HG02759 (cell line): ENCODE measurements around the gene YARS1.

Experiments used
- ATAC-seq: cut with Tn5 transposase; IDR thresholded peaks from one replicate; pipeline ENCODE4 v1.9.1; 2021; ENCODE audit warnings: mild to moderate bottlenecking, moderate library complexity; ENCODE audit not compliant: unreplicated experiment

Gene YARS1

DNA sequence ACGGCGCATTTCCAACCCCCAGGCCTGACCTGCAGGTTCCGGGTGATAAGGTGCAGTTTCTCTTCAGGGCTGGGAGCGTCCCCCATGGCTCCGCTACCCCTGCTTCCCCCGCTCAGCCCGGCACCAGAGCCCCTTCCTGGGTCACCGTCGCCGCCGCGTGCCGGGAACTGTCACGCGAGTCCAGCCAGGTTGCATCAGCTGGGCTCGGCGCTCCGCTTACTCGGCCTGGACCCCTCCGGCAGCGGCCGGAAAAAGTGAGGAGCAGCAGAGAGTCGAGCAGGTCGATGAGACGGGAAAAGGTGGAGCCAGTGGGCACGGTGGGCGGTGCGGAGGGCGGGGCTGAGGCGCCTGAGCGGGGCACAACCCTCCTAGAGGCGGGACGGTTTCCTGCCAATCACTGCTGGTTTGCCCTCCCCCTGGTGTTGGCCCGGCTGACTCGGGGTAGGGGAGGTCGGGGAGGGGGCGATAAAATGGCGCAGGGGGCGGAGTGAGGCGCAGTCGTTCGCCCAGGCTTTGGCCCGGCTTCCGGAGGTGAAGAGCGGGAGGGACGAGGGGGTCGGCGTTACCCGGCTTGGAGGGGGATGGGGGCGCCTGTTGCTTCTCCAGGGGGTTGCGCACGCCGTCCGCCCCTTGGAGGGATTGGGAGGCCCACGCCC, at the start of gene YARS1, which contains the start of gene S100PBP:
Gene YARS1, minus strand, starts transcription at position 200 of the 656 bp plus-strand sequence. Its CDS starts 114 bp downstream, at position 86.
Gene S100PBP, plus strand, starts transcription at position 495 of the 656 bp plus-strand sequence. CDS start 8,447 bp downstream, outside the sequence.
- ATAC-seq: peak; percentile 87

DNA sequence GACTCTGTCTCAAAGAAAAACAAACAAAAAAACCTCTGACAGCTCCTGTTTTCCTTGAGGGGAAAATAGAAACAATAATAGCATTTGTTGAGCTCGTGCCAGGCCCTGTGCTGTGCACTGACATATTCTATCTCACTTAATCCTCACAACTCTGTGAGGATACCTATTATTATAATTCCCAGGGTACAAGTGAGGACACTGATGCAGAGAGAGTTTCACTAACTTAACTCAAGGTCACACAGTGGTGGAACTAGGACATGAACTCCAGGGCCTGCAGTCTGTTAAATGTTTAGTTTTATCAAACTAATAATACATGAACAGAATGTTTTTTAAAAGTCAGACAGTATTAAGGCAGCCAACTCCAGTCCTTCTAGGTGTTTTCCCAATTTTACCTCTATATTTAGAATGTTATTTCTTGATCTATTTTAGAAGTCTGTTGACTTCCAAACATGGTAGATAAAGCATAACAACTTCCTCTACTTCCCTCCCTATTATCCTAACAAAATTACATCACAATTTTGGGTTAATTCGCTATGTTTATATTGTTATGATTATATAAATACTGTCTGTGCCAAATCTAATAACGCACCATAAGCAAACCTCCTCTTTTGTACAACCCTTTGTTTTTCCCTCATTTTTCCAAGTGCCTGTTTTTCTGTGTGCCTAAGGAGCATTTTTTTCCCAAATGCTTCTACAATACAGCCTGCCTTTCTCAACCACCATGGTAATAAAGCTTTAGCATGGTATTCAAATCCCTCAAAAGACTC, 48.7 kb upstream of the YARS1 start:
- ATAC-seq: no peak

DNA sequence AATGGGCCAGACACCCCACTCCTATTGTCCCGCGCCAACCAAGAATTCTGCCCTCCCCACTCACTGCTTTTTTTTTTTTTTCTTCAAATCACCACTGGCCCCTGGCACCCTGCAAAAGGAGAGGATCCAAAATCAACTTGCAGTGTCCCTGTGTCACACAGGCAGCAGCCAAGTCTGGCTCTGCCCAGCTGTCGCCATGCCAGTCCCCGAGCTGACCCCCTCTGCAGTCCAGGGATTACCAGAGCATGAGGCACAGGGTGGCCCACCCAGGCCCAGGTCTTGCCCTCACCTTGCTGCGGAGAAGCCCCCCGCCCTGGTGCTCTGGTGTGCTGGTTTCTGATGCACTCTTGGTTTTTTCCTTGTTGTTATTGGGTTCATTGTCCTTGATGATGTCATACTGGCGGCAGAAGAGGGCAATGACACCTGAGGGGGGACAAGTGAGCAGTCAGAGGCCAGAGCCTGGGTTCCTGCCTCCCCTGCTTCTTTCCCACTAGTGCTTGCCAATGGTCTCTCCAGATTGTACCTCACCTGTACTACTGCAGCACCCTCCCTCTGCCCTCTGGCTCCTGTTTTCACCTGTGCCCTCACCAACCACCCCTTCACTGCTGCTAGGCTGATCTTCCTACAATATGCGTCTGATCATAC, 47.3 kb upstream of the YARS1 start:
- ATAC-seq: no peak

DNA sequence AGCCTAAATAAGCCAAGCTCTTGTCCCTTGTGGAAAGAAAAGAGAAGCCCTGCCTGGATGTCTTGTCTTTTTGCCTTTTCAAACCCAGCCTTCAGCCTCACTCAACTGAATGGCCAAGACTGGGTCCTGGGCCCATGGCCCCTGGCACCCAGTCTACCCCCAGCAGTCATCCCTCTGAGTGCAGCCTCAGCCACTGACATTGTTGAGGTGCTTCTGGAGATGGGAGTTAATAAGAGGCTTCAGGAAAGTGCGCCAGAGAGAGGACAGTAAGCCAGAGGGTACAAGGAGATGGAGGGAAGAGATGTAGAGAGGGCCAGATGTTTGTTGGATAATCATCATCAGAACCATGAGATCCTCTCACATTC, 46.7 kb upstream of the YARS1 start:
- ATAC-seq: no peak

DNA sequence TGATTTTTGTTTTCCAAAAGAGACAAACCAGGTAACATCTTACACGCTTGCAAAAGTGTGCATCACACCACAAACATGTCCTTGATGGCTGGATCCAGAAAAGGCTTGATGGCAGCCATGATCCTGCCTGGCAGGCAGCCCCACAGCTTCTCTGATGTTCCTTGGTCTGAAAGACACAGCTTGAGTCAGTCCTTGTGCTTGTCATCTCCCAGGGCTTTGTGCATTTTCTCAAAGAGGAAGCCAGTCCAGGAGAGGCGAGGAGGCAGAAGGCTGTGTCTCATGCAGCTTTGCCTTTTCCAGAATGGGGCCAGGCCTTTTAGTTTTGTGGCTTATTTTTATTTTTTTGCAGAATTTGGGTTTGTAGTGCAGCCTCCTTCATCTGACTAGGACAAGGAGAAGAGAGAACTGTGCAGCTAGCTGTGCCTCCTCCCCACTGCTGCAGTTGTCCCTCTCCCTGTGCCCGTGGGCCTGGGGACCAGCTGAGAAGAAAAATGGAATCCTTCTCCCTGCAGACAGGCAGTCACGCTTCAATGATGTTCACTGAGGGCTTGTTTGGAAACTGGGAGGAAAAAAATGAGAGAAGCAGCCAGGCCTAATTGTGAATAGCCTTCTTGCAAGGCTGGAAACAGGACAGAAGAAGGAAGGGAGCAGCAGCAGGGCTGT, 46.2 kb upstream of the YARS1 start:
- ATAC-seq: no peak

DNA sequence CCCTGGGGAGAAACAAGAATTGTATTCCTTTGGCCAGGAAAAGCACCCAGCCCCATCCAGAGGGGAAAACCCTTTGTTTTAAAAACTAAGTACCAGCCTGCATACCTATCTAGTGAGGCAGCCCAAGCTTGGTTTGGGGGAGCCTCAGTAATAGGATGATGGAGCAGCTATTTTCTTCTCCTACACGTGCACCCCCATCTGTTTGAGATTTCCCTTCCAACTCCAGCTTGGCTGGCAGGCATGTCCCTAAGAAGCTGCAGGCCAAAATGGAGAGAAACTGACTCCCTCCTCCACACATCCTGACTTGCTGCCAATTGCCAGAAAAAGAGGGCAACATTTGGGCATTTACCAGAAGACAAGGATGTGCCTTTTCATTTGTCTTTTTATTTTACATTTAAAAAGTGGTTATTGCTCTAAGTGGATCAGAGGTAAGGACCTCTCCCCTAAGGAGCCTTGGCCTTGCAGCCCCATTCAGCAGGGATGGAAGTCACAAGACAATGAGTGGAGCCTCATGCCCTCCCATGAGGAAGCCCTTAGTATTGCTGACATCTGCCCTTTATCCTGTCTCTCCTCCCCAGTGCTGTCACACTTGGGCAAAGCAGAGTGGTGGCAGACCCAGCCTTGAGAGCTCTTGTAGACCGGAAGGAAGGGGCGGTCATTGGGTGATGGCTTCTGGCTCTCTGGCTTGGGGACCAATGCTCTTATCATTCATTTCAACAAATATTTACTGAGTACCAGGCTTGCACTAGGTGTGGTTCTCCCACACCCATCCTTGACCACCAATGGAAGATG, 44.9 kb upstream of the YARS1 start:
- no peak for ATAC-seq

DNA sequence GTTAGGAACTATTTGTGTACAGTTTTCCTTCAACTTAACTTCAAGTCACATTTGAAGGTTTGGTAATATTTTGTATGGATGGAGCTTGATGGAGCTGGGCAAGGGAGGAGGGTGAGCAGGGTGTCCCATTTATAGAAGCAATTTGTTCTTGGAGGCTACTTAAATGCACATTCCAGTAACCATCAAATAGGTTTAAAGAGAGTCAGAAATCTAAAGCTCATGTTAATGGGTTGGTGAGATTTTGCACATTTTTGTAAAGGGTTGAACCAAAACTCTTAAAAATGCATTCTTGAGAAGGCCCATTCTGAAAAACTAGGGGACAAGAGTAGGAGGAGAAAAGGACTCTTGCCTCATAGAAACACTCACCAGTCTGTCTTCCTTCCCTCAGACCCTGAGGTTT, 43.4 kb upstream of the YARS1 start:
- no peak for ATAC-seq

DNA sequence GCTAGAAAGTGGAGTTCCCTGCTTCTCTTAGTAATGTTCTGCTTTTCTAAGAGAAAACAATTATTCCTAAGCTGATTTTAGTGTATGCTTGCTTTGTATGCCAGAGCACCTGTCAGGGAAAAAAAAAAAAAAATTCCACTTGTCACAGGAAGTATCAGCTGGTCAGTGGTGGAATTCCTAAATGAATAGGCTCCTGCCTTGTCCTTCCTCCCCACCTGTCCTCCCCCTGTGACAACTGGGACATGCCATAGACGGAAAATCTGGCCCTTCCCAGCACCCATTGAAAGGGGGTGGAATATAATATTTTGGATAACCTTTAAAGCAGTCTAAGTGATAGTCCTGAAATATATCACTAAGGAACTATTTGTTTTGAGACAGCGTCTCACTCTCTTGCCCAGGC, 42.8 kb upstream of the YARS1 start:
- no peak for ATAC-seq

DNA sequence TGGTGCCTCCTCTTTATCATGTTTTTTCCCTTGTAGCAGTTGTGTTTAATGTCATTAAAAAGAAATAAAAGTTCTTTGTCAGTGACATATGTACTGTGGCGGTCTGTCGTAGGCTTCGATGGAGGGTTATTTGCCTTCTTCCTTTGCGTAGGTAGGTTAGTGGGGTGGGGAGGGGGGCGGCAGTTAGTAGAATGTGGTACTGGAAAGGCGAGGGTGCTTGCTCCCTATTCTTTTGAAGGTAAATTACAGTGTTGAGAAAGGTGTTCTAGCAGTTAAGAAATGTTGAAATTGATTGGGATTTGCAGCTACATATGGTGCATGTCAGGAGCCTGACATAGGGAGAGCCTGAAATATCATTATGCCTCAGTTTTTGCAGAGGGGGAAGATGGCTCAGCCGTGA, 41.6 kb upstream of the YARS1 start:
- ATAC-seq: no peak

DNA sequence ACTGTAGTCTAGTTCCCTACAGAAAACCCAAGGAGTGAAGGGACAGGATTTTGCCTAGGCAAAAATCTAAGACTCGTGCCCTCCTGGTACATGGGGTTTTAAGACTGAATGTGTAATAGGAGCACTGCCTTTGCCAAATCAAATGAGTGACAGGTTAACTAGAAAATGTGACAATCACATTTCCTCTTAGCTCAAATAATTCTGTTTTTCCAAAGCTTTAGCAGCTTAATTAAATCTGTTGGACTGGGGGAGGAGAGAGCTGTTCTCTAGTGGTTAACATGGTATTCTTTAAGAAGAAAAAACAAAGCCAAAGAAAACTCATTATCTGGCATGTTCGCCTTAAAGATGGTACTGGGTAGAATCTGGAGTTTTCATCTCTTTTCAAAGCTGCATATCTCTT, 41.0 kb upstream of the YARS1 start:
- ATAC-seq: no peak

DNA sequence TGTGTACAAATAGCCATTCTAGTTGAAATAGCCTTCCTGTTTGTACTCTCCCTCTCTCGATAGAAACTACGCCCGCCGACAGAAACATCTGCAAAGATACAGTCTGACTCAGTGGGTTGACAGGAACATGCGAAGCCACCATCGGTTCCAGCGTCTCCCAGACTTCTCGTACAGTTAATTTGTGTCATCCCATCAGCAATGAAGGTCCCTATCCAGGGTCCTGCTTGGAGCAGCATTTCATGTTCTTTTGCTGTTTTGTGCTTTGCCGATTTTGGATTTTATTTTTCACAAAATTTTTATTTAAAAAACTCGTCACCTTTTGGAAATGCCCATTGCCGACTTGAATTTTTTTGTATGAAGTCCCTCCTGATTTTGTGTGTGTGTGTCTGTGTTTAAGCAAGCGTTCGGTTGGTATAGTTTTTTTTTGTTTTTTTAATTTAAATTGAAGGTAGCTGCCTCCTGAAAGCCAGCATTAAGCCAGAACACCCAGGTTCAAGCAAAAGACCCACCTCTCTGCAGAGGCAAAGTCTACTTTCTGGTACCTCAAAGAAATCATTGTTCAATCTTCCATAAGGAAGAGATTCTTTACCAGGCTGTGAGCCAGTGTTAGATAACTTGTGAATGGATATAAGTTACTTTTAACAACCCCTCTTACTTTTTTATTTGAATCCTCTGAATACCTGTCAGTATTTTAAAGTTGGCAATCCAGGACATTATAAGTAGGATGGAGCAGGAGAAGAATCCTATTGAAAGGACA, 38.9 kb upstream of the YARS1 start:
- no peak for ATAC-seq

DNA sequence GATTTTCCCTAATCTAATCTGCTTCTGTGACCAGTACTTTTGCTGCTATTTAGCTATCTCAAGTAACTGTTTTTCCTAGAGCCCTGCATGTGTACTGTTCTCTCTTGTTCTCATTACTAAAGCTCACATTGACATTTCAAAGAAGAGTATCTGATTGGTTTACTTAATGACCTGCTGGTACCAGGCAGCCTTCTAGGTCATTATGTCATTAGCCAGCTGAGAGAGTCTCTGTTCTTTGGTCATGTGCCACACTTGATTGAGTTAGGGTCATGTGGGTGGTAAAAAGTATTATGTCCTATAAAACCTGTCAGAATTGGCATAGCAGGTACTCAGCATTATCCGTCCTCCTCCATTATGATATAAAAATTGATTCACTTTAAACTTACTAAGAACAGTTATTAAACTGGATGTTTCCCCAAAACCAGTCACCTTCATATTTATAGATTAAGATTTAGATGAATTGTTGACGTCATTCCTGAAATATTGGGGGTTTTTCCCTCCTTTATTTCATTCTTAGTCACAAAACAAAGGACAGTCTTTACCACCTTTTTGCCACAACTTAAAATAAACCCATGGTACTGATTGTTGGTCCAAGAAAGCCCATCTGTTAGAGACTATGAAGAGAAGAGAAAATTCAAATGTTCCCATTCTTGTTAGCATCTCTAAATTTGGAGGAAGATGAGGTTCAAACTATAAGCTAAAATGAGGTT, 31.4 kb upstream of the YARS1 start:
- ATAC-seq: no peak

DNA sequence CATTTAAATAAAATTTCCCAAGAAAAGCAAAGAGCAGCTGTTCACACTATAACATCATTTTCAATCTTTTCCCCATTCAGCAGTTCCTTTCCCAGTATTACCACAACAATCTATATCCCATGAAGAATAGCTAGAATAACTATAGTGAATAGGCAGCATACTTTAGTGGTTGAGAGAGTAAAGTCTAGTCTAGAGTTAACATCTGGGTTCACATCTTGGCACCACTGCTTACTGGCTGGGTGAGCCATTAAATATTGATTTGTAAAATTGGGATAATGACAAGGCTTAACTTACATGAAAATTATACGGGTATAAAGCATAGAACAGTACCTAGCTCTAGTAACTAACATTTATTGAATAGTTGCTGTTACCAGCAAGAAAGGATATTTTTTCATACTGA, 14.7 kb upstream of the YARS1 start:
- no peak for ATAC-seq

DNA sequence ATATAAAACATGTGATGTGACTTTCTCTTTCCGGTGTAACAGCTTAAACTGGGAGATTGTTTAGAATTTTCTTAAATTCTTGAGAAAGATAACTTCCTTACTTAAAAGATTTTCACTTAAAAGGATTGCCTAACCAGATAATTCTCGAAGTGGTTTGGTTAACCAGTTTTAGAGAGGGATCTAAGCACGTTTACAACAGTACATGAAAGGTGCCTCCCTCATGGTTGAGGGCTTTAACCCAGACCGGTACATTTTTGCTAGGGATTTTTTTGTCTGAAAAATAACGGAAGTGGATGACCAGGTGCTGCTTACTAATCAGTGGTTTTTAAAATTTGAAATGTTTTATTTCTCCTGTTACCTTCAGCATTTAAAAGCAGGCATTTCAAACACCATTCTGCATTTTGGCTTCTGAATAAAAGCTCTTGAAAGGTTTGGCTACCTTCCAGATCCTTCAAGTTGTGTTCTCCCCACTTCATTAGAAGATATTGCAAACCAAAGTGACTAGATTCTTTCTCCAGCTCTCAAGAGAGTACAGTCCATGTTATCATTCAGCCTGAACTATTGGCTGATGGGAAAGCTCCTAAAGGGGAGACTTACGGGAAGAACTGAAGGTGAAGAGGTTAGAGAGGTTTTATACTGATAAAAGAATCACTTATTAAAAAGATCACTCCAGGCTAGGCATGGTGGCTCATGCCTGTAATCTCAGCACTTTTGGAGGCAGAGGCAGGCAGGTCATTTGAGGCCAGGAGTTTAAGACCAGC, 13.1 kb upstream of the YARS1 start:
- ATAC-seq: no peak

DNA sequence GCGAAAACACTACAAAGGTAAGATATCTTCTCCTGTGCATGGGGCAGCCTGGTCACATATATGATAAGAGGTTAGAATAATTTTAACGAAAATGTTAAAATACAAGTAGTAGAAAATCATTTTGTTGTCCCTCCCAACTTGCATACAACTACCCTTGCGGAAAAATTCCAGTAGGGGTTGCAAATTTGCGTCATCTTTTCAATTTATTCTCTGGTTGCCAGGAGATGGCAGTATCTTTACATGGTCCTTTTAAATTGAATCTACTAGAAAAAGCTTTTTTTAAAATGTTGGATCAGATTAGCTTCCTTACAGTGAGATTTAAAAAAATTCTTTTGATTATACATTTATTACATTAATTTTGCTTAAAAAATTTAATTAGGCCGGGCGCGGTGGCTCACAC, 11.2 kb upstream of the YARS1 start:
- ATAC-seq: no peak

DNA sequence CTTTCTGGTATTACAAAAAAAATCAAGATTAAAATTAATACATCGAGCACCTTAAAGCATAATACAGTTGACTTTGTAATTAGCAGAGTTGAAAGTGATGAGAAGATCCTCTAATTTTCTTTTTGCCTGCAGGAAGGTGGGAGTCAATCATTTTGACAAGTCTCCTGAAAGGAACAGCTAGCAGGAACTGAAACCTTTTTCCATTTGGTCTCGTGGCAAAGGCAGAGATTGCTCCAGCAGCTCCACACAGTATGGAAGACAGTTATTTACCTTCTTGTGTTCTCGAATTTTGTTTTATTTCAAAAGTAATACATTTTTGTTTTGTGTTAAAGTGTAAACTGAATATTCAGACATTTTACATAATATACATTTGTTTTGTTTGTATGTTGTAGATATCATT, 8.0 kb upstream of the YARS1 start:
- ATAC-seq: no peak

DNA sequence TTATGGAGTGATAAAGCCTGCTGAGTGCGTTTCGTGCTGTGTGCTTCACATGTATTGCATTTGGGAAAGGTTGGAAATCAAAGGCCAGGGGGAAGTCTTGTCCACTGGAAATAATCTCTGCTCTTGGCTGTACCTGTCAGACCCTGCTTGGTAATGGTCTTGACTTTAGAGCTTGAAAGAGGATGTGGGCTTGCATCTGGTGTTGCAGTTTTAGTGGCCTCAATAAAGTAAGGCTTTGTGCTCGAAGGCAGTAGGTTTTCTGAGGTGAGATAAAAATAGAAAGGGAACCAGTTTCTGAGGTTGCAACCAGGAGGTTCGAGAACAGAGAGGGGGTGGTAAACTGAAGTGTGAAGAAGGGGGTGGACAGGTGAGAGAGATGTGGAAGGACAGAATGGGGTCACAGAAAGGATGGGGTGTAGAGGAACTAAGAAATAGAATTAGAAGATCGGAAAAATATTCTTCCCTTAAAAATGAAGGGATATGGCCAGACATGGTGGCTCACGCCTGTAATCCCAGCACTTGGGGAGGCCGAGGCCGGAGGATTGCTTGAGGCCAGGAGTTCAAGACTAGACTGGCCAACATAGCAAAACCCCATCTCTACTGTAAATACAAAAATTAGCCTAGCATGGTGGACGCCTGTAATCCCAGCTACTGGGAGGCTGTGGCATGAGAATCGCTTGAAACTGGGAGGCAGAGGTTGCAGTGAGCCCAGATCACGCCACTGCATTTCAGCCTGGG, 1.8 kb upstream of the YARS1 start:
- ATAC-seq: peak; percentile 35
